Large intestine (tissue), 3 donors: ENCODE data around the gene OTOG. TPM values are rescaled to one million over a fixed set of nuclear protein-coding genes. Genes with fewer than 3 reads are reported as not detected.

Experiments used
- DNase-seq, 2 donors: peaks; one replicate each; pipeline versions ENCODE4 v3.0.0 to v3.0.0-alpha.2; 2013
- H3K27ac ChIP-seq: one replicate; pipeline ENCODE4 v1.5.1; 2013; ENCODE audit warnings: low read length
- H3K27me3 ChIP-seq: 2 replicates; pipeline ENCODE4 v1.6.1; 2013; ENCODE audit warnings: low read length; ENCODE audit not compliant: control insufficient read depth, insufficient read depth
- H3K36me3 ChIP-seq: 2 replicates; pipeline ENCODE4 v1.6.1; 2013; ENCODE audit warnings: low read length; ENCODE audit not compliant: control insufficient read depth, insufficient read depth
- H3K4me1 ChIP-seq: one replicate; pipeline ENCODE4 v1.6.1; 2013; ENCODE audit warnings: low read length; ENCODE audit not compliant: control insufficient read depth, insufficient read depth
- H3K4me3 ChIP-seq: one replicate; pipeline ENCODE4 v1.5.1; 2013; ENCODE audit warnings: low read length
- H3K9me3 ChIP-seq: one replicate; pipeline ENCODE4 v1.6.1; 2013; ENCODE audit warnings: mild to moderate bottlenecking, low read depth, low read length, moderate library complexity; ENCODE audit not compliant: control insufficient read depth
- WGBS: methylation state at CpG from one replicate; pipeline ENCODE4 v1.1.5; 2013; ENCODE audit warnings: low lambda C conversion rate; ENCODE audit not compliant: insufficient coverage; 5-methylcytosine and 5-hydroxymethylcytosine counted together
- polyA plus RNA-seq: library from polyadenylated mRNA; unstranded; fragments of 120-200 nt; gene quantifications from one replicate; pipeline ENCODE4 v1.2.1, GENCODE V29; 2013

The OTOG gene
- polyA plus RNA-seq, 1 donor = 0.10 TPM

DNA sequence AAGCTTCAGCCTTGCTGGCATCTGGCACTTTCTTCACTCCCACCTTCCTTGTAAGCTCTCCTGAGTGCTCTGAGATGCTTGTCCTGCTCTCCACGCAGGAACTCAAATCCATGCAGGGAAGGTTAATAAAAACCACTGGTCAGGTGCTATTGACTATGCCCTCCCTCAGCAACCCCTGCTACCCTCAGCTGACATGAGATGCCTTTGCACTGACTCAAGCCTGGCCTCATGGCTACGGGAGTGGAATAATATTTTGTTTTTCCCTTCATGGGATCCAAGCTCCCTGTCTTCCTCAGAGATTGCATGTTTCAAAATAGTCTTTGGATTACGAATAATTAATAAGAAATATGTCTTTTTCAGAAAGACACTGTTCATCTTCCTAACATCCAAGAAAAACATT is 38.8 kb upstream of the OTOG start:
- WGBS = 100% methylated on average over 1 of the region's 3 CpGs
- H3K4me1 ChIP-seq = peaks cover 4% of the 10 kb centered on the region
- no peaks in the 10 kb centered on the region for H3K9me3 ChIP-seq
- no peak for DNase-seq
- H3K27me3 ChIP-seq = no peaks in the 10 kb centered on the region
- peaks cover 58% of the 10 kb centered on the region for H3K36me3 ChIP-seq
- H3K27ac ChIP-seq = no peak overlapping the region
- no peak overlapping the region for H3K4me3 ChIP-seq

DNA sequence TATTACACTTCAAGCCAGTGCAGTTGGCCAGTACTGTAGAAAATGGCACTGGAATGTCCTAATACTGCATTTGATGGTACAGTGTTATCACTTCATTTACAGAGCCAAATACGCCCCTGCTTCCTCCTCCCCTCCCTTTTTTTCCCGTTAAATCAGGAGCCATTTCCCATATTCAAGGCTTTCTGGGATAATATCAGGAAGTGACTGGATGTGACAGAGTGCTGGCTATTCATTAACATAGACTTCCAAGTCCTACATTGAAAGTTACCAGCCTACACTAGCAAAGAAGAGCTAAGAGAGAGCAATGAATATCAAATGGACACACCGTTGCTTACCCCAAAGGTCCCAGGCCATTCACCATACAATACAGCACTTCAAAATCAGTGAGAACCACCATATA is 38.3 kb upstream of the OTOG start:
- H3K9me3 ChIP-seq = no peaks in the 10 kb centered on the region
- H3K4me1 ChIP-seq = peaks cover 4% of the 10 kb centered on the region
- DNase-seq = no peak
- no peak overlapping the region for H3K27ac ChIP-seq
- no CpG with 5 or more reads among the region's 3 CpGs for WGBS
- no peak overlapping the region for H3K4me3 ChIP-seq
- H3K36me3 ChIP-seq = peaks cover 56% of the 10 kb centered on the region
- H3K27me3 ChIP-seq = no peaks in the 10 kb centered on the region

DNA sequence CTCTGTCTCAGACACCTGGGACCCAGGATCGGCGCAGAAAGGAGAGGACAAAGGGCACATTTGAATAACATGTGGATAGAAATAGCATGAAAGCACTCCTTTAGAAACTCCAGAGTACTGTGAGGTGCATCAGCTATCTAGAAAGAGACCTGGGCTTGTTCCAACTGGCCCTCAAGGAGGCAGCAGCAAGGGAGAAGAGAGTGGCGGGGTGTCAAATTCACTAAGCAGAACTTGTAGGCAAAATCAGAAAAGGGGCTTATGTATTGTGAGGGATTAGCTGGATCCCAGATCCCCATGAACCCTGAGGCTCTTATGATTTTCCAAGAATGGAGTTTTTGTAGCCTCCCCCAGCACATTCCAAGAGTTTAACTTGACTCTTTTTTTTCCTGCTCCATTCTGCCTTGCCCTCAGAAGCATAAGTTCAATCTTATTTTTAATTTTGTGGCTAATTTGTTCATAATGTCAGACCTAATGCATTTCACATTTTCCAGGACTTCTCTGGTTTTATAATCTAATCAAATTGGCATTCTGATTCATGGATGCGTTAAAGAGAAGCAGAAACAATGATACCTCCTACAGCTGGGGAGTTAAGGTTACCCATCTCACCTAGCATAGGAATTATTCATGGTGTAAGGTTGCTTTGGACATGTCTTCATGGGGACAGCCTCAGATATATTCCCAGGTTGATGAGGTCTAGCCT is 36.4 kb upstream of the OTOG start:
- no peaks in the 10 kb centered on the region for H3K27me3 ChIP-seq
- H3K4me1 ChIP-seq = peaks cover 4% of the 10 kb centered on the region
- no peaks in the 10 kb centered on the region for H3K9me3 ChIP-seq
- WGBS = 40% methylated on average over 2 of the region's 4 CpGs
- no peak for DNase-seq
- H3K36me3 ChIP-seq = peaks cover 59% of the 10 kb centered on the region
- no peak overlapping the region for H3K27ac ChIP-seq
- H3K4me3 ChIP-seq = no peak overlapping the region

DNA sequence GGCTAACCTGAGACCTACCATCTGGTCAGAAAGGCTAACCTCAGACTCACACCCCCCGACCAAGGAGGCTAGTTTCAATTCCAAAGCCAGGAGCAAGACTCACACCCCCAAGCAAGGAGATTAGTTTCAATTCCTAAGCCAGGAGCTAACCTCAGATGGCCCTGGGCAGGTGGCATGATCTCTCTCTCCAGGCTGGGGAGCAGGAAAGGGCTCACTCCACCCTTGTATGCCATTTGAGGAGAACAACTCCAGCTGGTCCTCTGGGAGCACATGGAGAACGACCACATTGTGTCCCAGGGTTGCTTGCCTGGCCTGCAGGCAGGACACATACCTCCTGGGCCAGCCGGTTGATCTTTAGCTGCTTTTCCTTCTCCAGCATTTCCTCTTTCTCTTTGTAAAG is 35.5 kb upstream of the OTOG start:
- DNase-seq = no peak
- 0% methylated on average over 1 of the region's 3 CpGs for WGBS
- no peak overlapping the region for H3K4me3 ChIP-seq
- no peak overlapping the region for H3K27ac ChIP-seq
- no peaks in the 10 kb centered on the region for H3K27me3 ChIP-seq
- no peaks in the 10 kb centered on the region for H3K9me3 ChIP-seq
- H3K36me3 ChIP-seq = peaks cover 68% of the 10 kb centered on the region
- peaks cover 4% of the 10 kb centered on the region for H3K4me1 ChIP-seq

DNA sequence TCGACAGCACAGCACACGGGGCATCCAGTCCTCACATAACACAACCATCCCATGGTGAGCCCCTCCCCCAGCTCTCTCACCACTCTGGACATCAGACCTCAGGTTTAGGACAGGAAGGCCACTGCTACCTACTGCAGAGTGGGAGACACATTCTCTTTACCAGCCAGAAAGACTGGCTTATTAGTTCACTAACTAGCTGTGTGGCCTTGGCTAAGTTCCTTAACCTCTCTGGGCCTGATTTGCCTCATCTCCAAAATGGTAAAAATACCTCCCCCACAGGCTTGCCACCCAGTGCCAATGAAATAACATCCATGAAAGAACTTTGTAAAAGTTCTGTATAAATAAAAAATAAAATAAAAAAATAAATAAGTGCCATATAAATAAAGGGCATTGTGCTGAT is 35.0 kb upstream of the OTOG start:
- peaks cover 4% of the 10 kb centered on the region for H3K4me1 ChIP-seq

DNA sequence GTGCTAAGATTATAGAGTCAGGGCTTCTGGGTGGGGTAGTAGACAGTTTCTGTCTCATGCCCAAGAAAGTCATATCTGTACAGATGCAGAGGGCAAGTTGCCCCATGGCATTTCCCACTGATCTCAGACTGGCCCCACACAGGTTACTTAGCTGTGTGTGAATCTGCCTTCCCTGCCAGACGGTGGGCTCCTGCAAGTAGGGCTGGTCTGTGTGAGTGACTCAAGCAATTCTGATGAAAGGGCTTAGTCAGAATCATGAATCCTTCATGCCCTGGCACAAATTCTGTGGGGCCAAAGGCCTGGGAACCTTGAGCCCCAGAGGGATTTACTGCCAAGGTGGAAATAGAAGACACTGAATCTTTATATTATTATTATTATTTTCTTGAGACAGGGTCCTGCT is 33.2 kb upstream of the OTOG start:
- Histone ChIP-seq H3K9me3 (no peaks in the 10 kb centered on the region), H3K4me1 (peaks cover 4% of the 10 kb centered on the region), H3K27ac (no peak overlapping the region), H3K4me3 (no peak overlapping the region), H3K36me3 (peaks cover 75% of the 10 kb centered on the region), H3K27me3 (no peaks in the 10 kb centered on the region)
- WGBS = no CpG with 5 or more reads among the region's 1 CpG
- no peak for DNase-seq

More for the DNA sequence above, 35.0 kb upstream of the OTOG start:
- no peak overlapping the region for H3K27ac ChIP-seq
- H3K4me3 ChIP-seq = no peak overlapping the region
- no CpG with 5 or more reads among the region's 2 CpGs for WGBS
- no peaks in the 10 kb centered on the region for H3K27me3 ChIP-seq
- DNase-seq = no peak
- H3K36me3 ChIP-seq = peaks cover 68% of the 10 kb centered on the region
- no peaks in the 10 kb centered on the region for H3K9me3 ChIP-seq

DNA sequence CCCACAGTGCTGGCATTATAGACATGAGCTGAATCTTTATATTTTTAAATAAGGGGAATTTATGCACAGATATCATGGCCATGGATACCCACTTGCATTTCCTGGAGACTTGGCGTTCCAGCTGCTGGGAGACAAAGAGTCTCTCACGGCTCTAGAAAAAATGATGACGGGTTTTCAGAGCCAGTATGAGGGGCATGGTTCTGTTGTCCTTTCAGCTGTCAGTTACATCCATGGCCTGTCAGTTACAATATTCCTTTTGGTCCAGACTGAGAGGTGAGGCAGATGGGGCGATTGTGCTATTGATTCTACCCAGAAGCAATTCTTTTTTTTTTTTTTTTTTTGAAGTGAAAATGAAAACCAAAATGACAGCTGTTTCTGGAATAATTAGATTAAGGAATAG is 32.6 kb upstream of the OTOG start:
- Histone ChIP-seq H3K4me3 (no peak overlapping the region), H3K27me3 (no peaks in the 10 kb centered on the region), H3K9me3 (no peaks in the 10 kb centered on the region), H3K4me1 (no peaks in the 10 kb centered on the region), H3K27ac (no peak overlapping the region), H3K36me3 (peaks cover 80% of the 10 kb centered on the region)
- no peak for DNase-seq
- 76% methylated on average over 2 of the region's 4 CpGs for WGBS

DNA sequence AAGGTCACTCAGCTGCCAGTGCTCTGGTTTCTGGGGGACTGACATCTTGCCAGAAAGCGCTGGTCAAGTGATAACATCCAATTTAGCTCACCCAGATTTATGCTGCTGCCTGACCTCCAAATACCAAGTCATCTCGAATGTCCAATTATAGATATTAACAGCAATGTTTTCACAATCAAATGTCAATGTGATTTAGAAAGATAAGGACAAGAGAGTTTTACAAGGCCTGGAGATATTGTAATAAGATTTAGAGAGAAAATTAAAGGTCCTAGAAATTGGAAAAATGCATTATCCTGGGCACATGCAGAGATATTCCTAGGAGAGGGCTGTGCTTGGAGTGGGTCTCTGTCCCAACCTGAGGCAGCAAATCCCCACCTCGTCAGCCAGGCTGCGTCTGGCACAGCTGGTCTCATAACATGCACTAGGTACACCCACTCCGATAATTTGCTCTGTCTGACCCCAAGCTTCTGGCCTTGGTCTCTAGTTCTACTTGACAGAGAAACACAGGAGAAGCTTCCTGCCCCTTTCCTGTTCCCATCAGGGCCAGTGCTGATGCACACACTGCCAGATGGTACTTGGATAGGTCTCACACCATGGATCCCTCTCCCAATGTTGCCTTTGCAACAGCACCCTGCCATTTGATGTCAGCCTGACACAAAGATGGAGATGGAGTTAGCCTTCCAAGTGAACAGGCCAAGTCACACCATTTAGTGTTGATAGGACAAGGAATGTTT is 31.4 kb upstream of the OTOG start:
- H3K4me3 ChIP-seq = no peak overlapping the region
- H3K9me3 ChIP-seq = no peaks in the 10 kb centered on the region
- H3K4me1 ChIP-seq = no peaks in the 10 kb centered on the region
- H3K27me3 ChIP-seq = no peaks in the 10 kb centered on the region
- DNase-seq = no peak
- H3K27ac ChIP-seq = no peak overlapping the region
- WGBS = no CpG with 5 or more reads among the region's 5 CpGs
- peaks cover 82% of the 10 kb centered on the region for H3K36me3 ChIP-seq

DNA sequence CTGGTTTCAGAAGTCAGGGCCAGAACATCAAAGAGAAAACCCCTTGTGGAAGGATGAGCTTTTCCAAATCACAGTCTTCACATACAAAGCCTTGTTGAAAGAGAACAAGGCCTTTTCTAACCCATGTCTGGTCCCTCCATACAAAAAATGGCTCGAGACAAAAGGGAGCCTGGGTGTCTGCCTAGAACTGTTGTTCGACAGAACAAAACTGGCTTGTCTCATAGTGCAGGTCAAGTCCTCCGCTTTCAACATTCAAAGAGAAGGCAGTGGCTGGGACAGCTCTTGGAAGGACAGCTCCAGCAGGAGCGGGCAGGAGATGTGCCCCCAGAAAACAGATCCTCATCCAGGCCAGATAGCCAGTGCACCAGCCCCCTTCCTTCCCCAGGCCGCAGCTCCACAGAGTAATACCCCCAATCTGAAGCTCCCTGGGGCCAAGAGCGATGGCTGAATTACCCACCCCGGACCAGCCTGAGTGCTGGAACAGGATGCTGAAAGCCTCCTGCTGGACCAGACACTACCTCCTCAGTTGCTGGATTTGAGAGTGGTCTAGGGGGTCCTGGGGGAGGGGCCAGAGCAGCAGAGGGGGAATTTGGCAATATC is 30.4 kb upstream of the OTOG start:
- no peaks in the 10 kb centered on the region for H3K9me3 ChIP-seq
- H3K27me3 ChIP-seq = no peaks in the 10 kb centered on the region
- H3K4me1 ChIP-seq = no peaks in the 10 kb centered on the region
- H3K27ac ChIP-seq = no peak overlapping the region
- no CpG with 5 or more reads among the region's 7 CpGs for WGBS
- H3K4me3 ChIP-seq = no peak overlapping the region
- no peak for DNase-seq
- peaks cover 82% of the 10 kb centered on the region for H3K36me3 ChIP-seq

DNA sequence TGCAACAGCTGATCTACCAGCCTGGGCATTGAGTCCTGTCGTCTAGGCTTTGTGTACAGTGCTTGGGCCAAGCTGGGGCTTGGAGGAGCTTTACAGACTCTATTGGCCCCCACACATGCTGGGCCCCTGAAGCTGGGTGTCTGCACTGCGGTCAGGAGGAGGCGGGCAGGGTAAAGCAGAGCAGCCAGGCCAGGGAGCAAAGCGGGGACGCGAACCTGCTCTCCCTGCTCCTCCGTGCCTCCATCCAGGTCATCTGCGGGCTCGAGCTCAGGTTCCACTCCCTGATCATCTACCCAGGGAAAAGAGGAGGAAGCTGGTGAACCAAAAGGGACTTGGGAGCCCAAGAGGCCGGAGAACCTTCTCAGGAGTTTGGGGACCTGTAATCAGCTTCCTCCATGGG is 29.9 kb upstream of the OTOG start:
- no peaks in the 10 kb centered on the region for H3K27me3 ChIP-seq
- no peaks in the 10 kb centered on the region for H3K4me1 ChIP-seq
- no peak overlapping the region for H3K27ac ChIP-seq
- WGBS = no CpG with 5 or more reads among the region's 10 CpGs
- no peak overlapping the region for H3K4me3 ChIP-seq
- H3K9me3 ChIP-seq = no peaks in the 10 kb centered on the region
- no peak for DNase-seq
- peaks cover 82% of the 10 kb centered on the region for H3K36me3 ChIP-seq
